Lower leg skin (tissue), 3 donors: ENCODE measurements around the gene RASL10A.

Source experiments
- POLR2A ChIP-seq, 2 donors: fragments of 450-650 bp; IDR thresholded peaks; one replicate each; pipeline ENCODE4 v1.6.1; 2016 to 2017; ENCODE audit warnings: antibody characterized with exemption in 2 of 2, mild to moderate bottlenecking in 1 of 2, moderate library complexity in 1 of 2
- TF ChIP-seq, protein P1 (sequence below), 3 donors: fragments of 450-650 bp; IDR thresholded peaks; one replicate each; pipeline ENCODE4 v1.5.1; 2016; ENCODE audit warnings: antibody characterized with exemption in 3 of 3, mild to moderate bottlenecking in 3 of 3, moderate library complexity in 2 of 3

DNA sequence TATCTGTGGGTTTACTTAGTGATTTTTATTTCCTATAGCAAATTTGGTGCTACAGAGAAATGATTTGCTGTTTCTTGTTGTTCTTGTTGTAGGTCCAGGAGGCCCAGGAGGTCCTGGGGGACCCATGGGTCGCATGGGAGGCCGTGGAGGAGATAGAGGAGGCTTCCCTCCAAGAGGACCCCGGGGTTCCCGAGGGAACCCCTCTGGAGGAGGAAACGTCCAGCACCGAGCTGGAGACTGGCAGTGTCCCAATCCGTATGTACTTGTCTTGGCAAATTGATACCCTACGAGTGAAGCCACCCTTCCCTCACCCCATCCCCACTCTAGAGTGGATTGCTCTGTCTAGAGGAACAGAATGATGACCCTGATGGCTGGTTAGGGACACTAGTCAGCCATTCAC is 16.9 kb downstream of the RASL10A start:
- TF ChIP-seq, protein P1, sequence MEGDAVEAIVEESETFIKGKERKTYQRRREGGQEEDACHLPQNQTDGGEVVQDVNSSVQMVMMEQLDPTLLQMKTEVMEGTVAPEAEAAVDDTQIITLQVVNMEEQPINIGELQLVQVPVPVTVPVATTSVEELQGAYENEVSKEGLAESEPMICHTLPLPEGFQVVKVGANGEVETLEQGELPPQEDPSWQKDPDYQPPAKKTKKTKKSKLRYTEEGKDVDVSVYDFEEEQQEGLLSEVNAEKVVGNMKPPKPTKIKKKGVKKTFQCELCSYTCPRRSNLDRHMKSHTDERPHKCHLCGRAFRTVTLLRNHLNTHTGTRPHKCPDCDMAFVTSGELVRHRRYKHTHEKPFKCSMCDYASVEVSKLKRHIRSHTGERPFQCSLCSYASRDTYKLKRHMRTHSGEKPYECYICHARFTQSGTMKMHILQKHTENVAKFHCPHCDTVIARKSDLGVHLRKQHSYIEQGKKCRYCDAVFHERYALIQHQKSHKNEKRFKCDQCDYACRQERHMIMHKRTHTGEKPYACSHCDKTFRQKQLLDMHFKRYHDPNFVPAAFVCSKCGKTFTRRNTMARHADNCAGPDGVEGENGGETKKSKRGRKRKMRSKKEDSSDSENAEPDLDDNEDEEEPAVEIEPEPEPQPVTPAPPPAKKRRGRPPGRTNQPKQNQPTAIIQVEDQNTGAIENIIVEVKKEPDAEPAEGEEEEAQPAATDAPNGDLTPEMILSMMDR (IDR thresholded peaks at IDR 0.05), result no peak
- no peak for TF ChIP-seq POLR2A (IDR thresholded peaks at IDR 0.05)
